CD4-positive, alpha-beta T cell treated with Interleukin-15 for 1 hour (primary cell): ENCODE results near the gene LAMC3.

Experiments
- DNase-seq: peaks from one replicate; pipeline ENCODE4 v3.0.0-alpha.2; 2020

The LAMC3 gene

GRCh38 chr9:131008909-131009618 is at the start of gene LAMC3:
TSS of gene LAMC3 (plus strand) at chr9:131009174. CDS start at chr9:131009215, 41 bp downstream.
- no peak for DNase-seq

GRCh38 chr9:130959809-130960334 is 49.1 kb upstream of the LAMC3 start:
- DNase-seq, result no peak

- DNase-seq, result no peak
Observed at GRCh38 chr9:130960522-130961378, 48.2 kb upstream of the LAMC3 start.

DNA sequence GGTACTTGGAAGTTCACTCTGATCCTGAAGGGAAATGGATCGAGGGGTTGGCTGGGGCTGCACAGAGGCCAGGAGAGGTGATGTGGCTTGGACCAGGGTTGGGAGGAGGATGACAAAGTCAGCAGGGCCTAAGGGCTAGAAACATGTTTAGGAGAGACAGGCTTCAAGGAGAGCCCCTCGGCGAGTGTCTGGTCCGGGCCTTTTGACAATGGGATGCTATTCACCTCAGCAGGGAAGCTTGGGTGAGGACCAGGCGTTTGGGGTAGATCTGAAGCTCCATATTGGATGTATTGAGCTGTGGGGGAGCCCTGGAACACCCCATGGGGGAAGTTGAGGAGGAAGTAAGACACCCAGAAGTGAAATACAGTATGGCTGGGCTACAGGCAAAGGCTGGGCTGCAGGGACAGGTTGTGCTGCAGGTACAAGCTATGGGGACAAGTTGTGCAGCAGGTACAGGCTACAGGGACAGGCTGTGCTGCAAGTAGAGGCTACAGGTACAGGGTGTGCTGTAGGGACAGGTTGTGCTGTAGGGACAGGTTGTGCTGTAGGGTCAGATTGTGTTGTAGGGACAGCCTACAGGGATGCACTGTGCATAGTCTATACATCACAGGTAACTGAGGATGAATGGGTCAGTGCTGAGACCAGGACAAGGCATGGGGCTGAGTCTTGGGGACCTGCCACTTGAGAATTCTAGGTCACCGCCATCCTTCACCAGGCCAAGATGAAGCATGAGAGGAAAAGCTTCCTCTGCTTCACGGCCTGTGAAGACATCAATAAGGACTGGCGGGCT is 47.3 kb upstream of the LAMC3 start:
- DNase-seq, result no peak

DNA sequence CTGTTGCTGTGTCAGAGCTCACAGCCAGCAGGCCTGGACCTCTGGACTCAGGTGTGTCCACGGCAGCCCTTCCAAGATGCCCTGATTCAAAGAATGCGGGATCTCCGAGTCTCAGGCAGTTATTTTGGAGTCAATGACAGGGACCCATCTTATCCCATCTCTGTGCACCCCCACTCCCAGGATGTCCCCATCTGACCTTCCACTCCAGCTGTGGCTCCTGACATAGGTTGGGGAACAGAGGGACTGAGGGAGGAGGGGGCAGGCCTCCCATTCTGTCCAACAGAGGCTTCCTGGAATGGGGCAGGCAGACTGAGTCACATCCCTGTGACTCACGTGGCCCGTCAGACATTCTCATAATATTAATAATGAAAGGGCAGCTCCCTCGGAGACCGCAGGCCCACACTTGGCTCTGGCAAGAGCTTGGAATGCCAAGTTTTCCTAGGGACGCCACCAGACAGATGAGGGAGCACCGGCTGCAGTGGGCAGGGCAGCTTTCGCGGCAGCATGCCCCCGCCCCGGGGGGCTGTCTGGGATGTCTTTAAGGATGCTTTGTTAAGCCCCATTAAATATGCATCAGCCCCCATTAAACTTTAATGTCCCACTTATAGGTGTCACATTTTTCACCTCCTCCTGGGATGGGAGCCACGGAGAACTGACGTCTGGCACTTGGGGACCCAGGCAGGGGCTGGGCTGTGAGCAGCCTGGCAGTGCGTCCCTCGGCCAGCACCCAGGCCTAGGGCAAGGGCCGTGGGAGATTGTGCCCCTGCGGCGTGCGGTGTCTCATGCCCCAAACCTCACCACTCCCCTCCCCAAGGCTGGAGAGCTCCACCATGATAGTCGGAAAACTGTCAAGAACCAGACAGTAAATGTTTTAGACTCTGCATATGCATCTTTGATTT is 46.3 kb upstream of the LAMC3 start:
- no peak for DNase-seq

- DNase-seq, result no peak
Observed at GRCh38 chr9:130963337-130963908, 45.6 kb upstream of the LAMC3 start.

GRCh38 chr9:130963916-130964315 is 45.1 kb upstream of the LAMC3 start:
- DNase-seq, result no peak

DNA sequence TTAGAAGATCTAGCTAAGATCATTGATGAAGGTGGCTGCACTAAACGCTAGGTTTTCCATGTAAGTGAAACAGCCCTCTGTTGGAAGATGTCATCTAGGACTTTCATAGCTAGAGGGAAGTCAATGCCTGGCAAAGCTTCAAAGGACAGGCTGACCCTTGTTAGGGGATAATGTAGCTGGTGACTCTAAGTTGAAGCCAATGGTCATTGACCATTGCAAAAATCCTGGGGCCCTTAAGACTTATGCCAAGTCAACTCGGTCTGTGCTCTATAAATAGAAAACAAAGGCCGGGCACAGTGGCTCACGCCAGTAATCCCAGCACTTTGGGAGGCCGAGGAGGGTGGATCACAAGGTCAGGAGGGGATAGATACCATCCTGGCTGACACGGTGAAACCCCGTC is 43.3 kb upstream of the LAMC3 start:
- no peak for DNase-seq

DNA sequence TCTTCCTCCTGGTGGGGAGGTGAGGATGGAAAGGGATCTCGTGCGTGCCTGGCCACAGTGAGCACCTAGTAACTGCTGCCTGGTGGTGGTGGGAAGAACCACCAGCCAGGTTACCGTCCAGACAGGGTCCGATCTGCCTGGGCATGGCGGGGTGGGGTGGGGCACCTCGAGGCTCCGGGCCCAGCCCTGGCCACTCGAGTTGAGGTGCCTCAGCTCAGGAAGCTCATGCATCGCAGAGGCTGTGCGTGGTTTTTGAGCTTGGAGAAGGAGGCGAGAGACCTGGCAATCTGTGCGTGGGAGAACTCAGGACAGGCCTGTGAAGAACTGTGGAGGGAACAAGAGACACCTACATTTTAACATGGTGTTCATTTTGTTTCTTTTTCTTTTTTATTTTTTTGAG is 38.9 kb upstream of the LAMC3 start:
- DNase-seq, result no peak

GRCh38 chr9:130970855-130971254 is 38.1 kb upstream of the LAMC3 start:
- no peak for DNase-seq

DNA sequence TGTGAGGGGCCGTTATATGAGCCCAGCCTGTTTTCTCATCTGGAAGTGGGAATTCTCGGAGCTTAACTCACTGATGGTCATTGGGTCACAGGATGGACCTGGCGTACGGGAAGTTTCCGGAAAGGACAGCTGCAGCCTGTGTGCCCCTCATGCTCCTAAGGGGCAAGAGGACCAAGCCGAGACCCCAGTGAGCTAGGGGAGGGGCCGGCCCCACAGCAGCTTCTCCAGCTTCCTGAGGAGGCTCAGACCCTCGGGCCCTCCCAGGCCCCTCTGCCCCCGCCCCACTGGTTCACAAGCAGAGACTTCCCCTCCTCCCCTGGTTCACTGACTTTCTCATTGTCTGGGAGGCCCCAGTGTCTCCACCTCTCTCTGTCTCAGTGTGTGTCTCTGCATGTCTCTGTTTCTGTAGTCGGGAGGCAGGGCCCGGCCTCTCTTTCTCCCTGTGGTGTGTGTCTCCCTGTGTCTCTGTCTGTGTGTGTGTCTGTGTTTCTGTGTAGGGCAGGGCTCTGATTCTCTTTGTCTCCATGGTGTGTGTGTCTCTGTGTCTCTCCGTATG is 37.6 kb upstream of the LAMC3 start:
- no peak for DNase-seq

GRCh38 chr9:130972277-130972956 is 36.6 kb upstream of the LAMC3 start:
- DNase-seq, result no peak

GRCh38 chr9:130972957-130973685 is 35.9 kb upstream of the LAMC3 start:
- no peak for DNase-seq

DNA sequence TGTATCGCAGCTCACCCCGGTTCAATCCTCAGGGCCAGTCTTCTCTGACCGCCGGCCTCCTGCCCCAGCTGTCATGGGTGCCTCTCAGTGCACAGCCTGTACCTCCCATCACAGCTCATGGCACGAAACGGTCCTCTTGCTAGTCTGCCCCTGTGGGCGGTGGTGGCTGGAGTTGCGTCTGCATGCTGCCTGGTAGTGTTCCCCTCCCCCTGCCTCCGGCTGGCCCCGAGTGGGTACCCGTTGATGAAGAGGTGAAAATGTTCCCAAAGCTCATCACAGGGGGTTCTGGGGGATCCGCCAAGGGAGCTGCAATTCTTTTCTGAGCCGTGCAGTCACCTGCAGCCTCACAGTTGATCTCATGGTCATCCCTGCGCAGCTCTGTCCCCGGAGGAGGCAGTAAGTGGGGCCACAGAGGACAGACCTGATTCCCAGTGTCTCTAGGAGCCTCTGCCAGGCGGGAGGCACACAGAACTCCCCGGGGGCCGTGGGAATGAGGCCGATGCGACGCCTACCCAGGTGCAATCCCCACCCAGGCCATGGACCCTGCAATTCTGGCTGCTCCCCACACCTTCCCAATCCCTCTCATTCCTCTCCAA is 35.2 kb upstream of the LAMC3 start:
- no peak for DNase-seq

DNA sequence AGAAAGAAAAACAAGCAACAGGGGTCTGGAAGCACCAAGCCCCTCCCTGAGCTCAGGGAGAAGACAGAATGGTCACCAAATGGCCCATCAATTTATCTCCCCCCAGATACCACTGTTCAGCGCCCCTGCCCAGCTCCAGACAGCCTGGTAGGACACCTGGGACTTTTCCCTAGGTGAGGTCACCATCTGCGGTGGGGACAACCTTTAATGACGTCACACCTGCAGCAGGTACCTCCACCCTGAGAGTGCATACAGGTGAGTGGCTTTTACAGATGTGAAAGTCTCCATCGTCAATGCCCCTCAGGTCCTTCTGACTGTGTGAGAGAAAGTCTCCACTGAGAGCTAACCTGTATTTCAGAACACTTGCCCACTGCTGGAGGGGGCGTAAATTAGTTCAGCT is 34.3 kb upstream of the LAMC3 start:
- no peak for DNase-seq

GRCh38 chr9:130975156-130975555 is 33.8 kb upstream of the LAMC3 start:
- DNase-seq, result no peak

DNA sequence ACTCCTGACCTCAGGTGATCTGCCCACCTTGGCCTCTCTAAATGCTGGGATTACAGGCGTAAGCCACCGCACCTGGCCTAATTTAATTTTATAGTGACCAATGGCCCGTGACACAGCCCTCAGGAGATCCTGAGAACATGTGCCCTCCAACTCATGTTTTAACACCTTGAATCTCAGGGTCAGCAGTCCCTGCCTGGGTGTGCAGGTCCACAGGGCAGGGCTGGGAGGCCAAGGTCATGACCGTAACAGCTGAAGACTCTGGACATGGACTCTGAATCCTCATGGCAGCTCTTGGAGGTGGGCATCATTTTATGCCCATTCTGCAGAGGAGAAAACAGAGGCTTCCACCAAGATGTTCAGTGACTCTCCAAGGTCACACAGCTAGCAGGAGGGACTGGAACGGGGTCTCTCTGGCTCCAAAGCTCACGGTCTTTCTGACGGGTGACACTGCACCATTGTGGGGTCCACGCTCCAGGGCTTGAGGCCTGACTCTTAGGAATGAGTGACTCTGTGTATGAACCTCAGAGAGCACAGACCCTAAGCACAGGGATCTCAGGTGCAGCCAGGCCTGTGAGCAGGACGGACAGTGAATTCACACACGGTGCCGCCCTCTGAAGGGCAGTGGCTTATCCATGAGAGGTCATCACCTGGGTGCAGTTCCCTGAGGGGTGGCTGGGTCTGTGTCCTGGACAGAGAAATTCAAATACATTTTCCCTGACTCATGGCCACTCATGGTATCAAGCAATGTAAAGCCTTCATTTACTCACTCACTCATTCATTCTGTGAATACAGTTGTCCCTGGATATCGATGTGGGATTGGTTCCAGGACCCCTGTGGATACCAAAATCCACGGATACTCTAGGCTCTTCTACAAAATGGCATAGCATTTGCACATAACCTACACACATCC is 32.8 kb upstream of the LAMC3 start:
- DNase-seq, result no peak

GRCh38 chr9:130977811-130978221 is 31.2 kb upstream of the LAMC3 start:
- DNase-seq, result no peak
